Measurements from ENCODE around the gene ABCD1.
A peak's percentile ranks its signal among the peaks of the same experiment; 100 is the strongest.

ABCD1 gene

GRCh38 chrX:153775293-153776119 lies 50.9 kb downstream of the ABCD1 start:
- no peak for DNase-seq

- no peak for DNase-seq
Observed at GRCh38 chrX:153776120-153776599, 51.5 kb downstream of the ABCD1 start.

DNA sequence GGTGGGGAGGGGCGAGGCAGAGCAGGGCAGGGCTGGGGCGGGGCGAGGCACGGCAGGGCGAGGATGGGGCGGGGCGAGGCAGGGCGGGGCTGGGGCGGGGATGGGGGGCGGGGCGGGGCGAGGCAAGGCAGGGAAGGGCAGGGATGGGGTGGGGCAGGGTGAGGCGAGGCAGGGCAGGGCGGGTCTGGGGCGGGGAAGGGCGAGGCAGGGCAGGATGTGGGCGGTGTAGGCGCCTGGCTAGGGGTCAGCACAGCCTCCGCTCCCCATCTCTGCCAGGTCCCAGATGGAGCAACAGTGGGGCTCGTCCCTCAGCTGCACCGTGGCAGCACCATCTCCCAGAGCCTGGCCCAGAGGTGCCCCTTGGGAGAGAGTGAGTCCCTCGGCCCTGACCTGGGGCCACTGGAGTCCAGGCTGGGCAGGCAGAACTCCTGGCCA lies 52.0 kb downstream of the ABCD1 start:
- no peak for DNase-seq

GRCh38 chrX:153777261-153778090 lies 52.8 kb downstream of the ABCD1 start:
- DNase-seq = no peak

GRCh38 chrX:153778181-153778580 lies 53.5 kb downstream of the ABCD1 start:
- DNase-seq = no peak

GRCh38 chrX:153778684-153779101 lies 54.0 kb downstream of the ABCD1 start:
- DNase-seq = no peak

- no peak for DNase-seq
Observed at GRCh38 chrX:153779891-153780677, 55.4 kb downstream of the ABCD1 start.

DNA sequence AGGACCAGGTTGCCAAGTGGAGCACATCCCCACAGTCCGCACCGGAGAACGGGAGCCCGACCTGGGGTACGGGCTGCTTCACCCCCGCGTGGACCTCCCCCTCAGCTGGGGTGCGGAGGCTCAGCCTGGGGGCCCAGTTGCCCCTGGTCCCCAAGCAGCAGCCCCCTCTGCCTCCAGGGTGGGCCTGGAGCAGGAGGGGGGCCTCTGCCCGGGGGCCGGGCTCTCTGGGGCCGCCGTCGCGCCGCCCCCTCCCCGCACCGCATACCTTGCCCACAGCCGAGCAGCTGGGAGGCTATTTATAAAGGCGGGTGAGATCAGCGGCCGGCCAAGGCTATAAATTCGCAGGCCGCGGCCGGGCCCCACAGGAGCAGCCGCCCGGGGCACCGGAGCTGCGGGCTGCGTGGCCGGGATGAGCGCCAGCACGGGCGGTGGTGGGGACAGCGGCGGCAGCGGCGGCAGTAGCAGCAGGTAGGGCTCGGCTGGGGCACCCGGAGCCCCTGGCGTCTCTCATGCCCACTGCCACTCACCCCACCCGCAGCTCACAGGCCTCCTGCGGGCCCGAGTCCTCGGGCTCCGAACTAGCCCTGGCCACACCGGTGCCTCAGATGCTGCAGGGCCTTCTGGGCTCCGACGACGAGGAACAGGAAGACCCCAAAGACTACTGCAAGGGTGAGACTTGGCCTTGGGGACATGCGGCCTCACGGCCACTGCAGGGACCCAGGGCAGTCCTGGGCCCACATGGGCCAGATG lies 56.2 kb downstream of the ABCD1 start, which contains the start of gene SRPK3:
Gene SRPK3 (plus strand): TSS at position 364 of the 750 bp plus-strand sequence. CDS start 46 bp downstream, at position 410.
- no peak for DNase-seq

DNA sequence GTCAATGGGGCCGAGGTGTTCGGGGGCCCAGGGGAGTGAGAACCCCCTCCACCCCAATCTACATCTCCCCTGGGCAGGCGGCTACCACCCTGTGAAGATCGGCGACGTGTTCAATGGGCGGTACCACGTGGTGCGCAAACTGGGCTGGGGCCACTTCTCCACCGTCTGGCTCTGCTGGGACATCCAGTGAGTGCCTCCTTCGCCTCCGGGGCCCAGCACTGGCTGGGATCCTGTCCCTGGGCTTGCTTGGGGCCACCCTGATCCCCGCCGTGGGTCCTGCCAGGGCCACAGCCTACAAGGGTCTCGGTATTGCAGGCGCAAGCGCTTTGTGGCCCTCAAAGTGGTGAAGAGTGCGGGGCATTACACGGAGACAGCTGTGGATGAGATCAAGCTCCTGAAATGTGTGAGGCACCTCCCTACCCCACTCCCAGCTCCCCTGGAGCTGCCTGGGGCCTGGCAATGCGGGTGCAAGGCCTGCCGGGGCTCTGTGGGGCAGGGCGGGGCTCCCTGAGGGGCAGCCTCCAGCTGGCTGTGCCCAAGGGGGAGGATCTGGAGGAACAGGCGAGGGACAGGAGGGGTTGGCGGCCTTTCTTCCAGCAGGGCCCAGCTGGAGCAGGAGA lies 56.9 kb downstream of the ABCD1 start:
- DNase-seq = no peak

DNA sequence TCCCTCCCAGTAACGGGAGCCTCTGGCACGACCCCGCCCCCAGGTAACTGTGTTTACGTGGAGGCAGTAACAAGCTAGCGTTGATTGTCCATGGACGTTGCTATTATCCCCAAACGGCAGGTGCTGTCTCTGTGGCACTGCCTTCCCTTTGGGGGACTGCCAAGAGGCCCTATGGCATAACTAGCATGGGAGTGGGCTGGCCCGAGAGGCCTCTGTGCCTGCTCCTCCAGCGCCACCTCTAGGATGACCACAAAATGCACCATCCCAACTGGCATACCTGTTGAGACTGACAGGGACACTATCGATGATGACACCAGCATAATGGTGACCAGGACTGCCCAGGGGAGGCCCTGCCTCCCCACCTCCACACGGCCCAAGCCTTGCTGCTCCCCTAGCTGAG lies 57.7 kb downstream of the ABCD1 start:
- peak in 1 of 2 experiments; percentile 6 for DNase-seq

DNA sequence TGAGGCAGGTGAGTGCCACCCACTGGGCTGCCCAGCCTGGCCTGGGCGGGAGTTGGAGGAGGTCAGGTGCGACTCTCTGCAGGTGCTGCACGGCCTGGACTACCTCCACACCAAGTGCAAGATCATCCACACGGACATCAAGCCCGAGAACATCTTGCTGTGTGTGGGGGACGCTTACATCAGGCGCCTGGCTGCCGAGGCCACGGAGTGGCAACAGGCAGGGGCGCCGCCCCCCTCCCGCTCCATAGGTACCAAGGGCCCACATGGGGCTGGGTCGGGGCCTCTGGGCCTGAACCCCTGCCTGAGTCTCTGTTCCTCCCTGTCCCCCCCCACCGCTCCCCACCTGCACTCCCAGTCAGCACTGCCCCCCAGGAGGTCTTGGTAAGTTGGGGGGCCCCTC lies 58.2 kb downstream of the ABCD1 start:
- DNase-seq = no peak

GRCh38 chrX:153783378-153784013 lies 58.8 kb downstream of the ABCD1 start:
- DNase-seq = no peak

DNA sequence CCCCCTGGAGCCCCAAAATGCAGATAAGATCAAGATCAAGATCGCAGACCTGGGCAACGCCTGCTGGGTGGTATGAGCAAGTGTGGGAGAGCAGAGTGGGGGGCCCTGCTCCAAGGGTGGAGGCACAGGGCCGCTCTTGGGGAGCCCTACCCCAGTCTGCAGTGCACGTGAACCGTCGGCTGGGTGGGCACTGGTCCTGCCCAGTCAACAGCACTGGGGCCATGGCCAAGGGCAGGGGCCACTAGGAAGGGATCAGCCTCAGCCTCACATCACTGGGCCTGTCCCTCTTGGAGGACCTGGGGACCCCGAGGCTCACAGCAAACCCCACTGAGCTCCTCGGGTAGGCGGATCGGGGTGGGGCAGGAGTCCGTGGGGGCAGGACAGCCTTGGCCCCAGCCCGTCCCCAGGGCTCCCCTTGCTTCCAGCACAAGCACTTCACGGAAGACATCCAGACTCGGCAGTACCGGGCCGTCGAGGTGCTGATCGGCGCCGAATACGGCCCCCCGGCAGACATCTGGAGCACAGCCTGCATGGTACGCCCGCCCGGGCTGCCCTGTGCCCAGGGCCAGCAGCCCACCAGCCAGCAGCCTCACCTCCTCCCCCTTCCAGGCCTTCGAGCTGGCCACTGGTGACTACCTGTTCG lies 59.8 kb downstream of the ABCD1 start:
- DNase-seq = no peak

GRCh38 chrX:153786669-153787068 lies 62.0 kb downstream of the ABCD1 start:
- no peak for DNase-seq

- DNase-seq = no peak
Observed at GRCh38 chrX:153789654-153790053, 65.0 kb downstream of the ABCD1 start.

- no peak for DNase-seq
Observed at GRCh38 chrX:153791104-153791852, 66.6 kb downstream of the ABCD1 start.

DNA sequence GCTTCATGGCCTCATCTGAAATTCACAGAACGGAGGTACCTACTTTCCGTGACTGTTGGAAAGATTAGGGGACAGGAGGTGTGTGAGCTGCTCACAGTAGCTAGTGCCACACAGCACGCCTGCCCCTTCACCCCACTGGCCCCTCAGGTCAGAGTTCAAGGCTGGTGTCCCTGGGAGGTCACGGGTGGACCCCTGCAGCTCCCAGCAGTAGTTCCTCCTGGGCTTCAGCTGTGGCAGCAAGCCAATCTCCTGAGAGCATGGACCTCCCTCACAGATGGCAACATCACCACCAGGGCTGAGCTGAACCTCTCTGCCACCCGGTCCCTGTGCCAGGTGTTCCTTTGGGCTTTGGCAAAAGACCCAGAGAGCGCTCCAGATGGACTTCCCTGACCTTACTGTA lies 67.7 kb downstream of the ABCD1 start:
- peak in 1 of 2 experiments; percentile 9 for DNase-seq

GRCh38 chrX:153793291-153793690 lies 68.6 kb downstream of the ABCD1 start:
- no peak for DNase-seq

All from NCI-H446 (cell line).